ENCODE measurements around the gene TRIM9.
"Not testable (repeated sequence)": the region's sequence is repeated elsewhere in the genome, so short reads cannot be mapped to it uniquely, and the experiment has no call there.

TRIM9 gene

GRCh38 chr14:50961605-50962221 is 133.2 kb downstream of the TRIM9 start:
- DNase-seq, result no peak

GRCh38 chr14:50957296-50957695 is 137.6 kb downstream of the TRIM9 start:
- no peak for DNase-seq

- not testable (repeated sequence) for DNase-seq
These were observed 138.5 kb downstream of the TRIM9 start for GRCh38 chr14:50956421-50956820.

GRCh38 chr14:50955373-50956043 is 139.4 kb downstream of the TRIM9 start:
- DNase-seq, result no peak

- DNase-seq, result no peak
These were observed 140.0 kb downstream of the TRIM9 start for GRCh38 chr14:50954811-50955372.

- DNase-seq, result no peak
These were observed 141.4 kb downstream of the TRIM9 start for GRCh38 chr14:50953502-50953901.

- DNase-seq, result no peak
These were observed 143.9 kb downstream of the TRIM9 start for GRCh38 chr14:50951032-50951431.

- no peak for DNase-seq
These were observed 146.7 kb downstream of the TRIM9 start for GRCh38 chr14:50948205-50948604.

GRCh38 chr14:50947446-50947845 is 147.5 kb downstream of the TRIM9 start:
- no peak for DNase-seq

- DNase-seq, result no peak
These were observed 148.5 kb downstream of the TRIM9 start for GRCh38 chr14:50946234-50946935.

GRCh38 chr14:50944647-50945413 is 150.1 kb downstream of the TRIM9 start:
- no peak for DNase-seq

- DNase-seq, result peak; percentile 29
These were observed 150.8 kb downstream of the TRIM9 start, which contains the start of gene PYGL for GRCh38 chr14:50943943-50944646. PYGL (minus strand) TSS chr14:50944483; CDS start chr14:50944403, 80 bp downstream.

GRCh38 chr14:50943261-50943942 is 151.5 kb downstream of the TRIM9 start:
- no peak for DNase-seq

GRCh38 chr14:50941638-50942037 is 153.3 kb downstream of the TRIM9 start:
- not testable (repeated sequence) for DNase-seq

GRCh38 chr14:50941151-50941550 is 153.8 kb downstream of the TRIM9 start:
- DNase-seq, result no peak

GRCh38 chr14:50937800-50938199 is 157.1 kb downstream of the TRIM9 start:
- no peak for DNase-seq

- DNase-seq, result no peak
These were observed 157.6 kb downstream of the TRIM9 start for GRCh38 chr14:50937325-50937724.

GRCh38 chr14:50936882-50937281 is 158.0 kb downstream of the TRIM9 start:
- DNase-seq, result no peak

GRCh38 chr14:50936016-50936340 is 158.9 kb downstream of the TRIM9 start:
- DNase-seq, result no peak

- no peak for DNase-seq
These were observed 159.5 kb downstream of the TRIM9 start for GRCh38 chr14:50935126-50936015.
